Ovary (tissue), 3 donors: ENCODE results near the gene PIGBOS1.

Source experiments
- EP300 ChIP-seq: sonication (generic); formaldehyde crosslinking; IDR thresholded peaks from one replicate; pipeline ENCODE4 v1.6.1; 2017; ENCODE audit warnings: antibody characterized with exemption
- TF ChIP-seq, protein P1 (sequence below), 3 donors: fragments of 450-650 bp in 2 of 3; fragments of 200-600 bp in 1 of 3; IDR thresholded peaks; one replicate each; pipeline versions ENCODE4 v1.5.1 to v1.8.0; 2016 to 2022; ENCODE audit warnings: antibody characterized with exemption in 3 of 3, mild to moderate bottlenecking in 1 of 3
- donor health status: DM: no; HTN: no; CAD: no.

DNA sequence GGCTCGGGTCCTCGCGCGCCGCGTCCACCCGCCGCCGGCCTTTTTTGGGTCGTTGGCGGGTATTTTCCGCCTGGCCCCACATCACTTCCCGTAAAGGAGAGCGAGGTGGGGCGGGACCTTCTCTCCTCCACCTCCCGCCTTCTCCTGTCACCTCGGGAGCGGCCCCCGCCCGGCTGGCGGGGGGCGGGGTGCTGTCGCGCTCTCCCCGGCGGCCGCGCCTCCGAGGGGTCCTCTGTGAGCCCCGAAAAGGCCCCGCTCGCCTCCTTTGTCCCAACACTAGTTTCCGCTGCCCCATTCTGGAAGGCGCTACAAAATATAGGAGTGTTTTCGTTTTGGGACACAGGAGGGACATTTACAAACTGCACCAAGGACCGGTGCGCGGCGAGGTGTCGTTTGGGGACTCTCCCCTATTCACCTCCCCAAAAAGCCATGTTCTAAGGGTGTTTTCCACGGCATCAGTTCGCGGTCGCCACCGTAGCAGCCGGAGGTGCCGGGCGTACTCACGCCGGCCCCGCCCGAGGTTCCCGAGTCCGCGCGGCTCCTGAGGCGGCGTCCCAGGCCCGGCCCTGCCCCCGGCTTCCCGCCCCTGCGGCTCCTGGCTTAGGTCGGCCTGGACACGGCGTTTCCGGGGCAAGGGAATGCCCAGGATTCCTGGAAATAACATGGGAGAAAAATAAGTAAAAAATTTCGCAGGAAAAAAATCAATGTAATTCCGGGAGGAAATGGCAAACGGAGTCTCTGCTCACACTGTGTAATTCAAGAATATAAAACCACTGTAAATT is 29.0 kb downstream of the PIGBOS1 start, which contains the start of gene RAB27A:
- TF ChIP-seq EP300 = no peak
- TF ChIP-seq, protein P1, sequence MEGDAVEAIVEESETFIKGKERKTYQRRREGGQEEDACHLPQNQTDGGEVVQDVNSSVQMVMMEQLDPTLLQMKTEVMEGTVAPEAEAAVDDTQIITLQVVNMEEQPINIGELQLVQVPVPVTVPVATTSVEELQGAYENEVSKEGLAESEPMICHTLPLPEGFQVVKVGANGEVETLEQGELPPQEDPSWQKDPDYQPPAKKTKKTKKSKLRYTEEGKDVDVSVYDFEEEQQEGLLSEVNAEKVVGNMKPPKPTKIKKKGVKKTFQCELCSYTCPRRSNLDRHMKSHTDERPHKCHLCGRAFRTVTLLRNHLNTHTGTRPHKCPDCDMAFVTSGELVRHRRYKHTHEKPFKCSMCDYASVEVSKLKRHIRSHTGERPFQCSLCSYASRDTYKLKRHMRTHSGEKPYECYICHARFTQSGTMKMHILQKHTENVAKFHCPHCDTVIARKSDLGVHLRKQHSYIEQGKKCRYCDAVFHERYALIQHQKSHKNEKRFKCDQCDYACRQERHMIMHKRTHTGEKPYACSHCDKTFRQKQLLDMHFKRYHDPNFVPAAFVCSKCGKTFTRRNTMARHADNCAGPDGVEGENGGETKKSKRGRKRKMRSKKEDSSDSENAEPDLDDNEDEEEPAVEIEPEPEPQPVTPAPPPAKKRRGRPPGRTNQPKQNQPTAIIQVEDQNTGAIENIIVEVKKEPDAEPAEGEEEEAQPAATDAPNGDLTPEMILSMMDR (IDR thresholded peaks at IDR 0.05) = no peak
